ENCODE data around the gene TEX19. TPM values are rescaled to one million over a fixed set of nuclear protein-coding genes. Genes with fewer than 3 reads are reported as not detected.

The TEX19 gene
- total and polyA plus RNA-seq, 2 experiments from 2014 or later = 0.10 to 0.66 TPM

- Histone ChIP-seq H3K79me2 (replicated peaks; ENCODE audit: insufficient read depth) (no peaks in the 10 kb centered on the region), H3K27me3 (ENCODE audit: insufficient read depth) (no peaks in the 10 kb centered on the region), H3K27ac (ENCODE audit: low read depth) (no peak overlapping the region), H3K4me3 (no peak overlapping the region), H3K4me2 (no peak overlapping the region), H2AFZ (no peak overlapping the region), H3K36me3 (ENCODE audit: insufficient read depth) (no peaks in the 10 kb centered on the region), H3K4me1 (ENCODE audit: insufficient read depth) (no peaks in the 10 kb centered on the region), H4K20me1 (replicated peaks; ENCODE audit: insufficient read depth) (no peaks in the 10 kb centered on the region), H3F3A (replicated peaks; ENCODE audit: low read depth) (no peaks in the 10 kb centered on the region), H3K9me2 (ENCODE audit: insufficient read depth) (no peaks in the 10 kb centered on the region)
- Mint-ChIP-seq H3K36me3 (ENCODE audit: low read depth) (no peaks in the 10 kb centered on the region), H3K27me3 (ENCODE audit: insufficient read depth, low read depth, poor library complexity) (peaks cover 20% of the 10 kb centered on the region), H3K9me3 (no peaks in the 10 kb centered on the region; the same call in 2 of the 3 replicates), H3K4me3 (no peak overlapping the region), H3K4me1 (peaks cover 6% of the 10 kb centered on the region), H3K27ac (no peak overlapping the region)
- no peak for TF ChIP-seq CREB1 (CRISPR knock-in tag; IDR thresholded peaks at IDR 0.05; ENCODE audit: low read depth)
- no peak for TF ChIP-seq EZH2 (IDR thresholded peaks at IDR 0.05; ENCODE audit: low read depth, unreplicated experiment)
- no peak for TF ChIP-seq NANOG (IDR thresholded peaks at IDR 0.05; ENCODE audit: borderline replicate concordance)
- TF ChIP-seq, protein P1, sequence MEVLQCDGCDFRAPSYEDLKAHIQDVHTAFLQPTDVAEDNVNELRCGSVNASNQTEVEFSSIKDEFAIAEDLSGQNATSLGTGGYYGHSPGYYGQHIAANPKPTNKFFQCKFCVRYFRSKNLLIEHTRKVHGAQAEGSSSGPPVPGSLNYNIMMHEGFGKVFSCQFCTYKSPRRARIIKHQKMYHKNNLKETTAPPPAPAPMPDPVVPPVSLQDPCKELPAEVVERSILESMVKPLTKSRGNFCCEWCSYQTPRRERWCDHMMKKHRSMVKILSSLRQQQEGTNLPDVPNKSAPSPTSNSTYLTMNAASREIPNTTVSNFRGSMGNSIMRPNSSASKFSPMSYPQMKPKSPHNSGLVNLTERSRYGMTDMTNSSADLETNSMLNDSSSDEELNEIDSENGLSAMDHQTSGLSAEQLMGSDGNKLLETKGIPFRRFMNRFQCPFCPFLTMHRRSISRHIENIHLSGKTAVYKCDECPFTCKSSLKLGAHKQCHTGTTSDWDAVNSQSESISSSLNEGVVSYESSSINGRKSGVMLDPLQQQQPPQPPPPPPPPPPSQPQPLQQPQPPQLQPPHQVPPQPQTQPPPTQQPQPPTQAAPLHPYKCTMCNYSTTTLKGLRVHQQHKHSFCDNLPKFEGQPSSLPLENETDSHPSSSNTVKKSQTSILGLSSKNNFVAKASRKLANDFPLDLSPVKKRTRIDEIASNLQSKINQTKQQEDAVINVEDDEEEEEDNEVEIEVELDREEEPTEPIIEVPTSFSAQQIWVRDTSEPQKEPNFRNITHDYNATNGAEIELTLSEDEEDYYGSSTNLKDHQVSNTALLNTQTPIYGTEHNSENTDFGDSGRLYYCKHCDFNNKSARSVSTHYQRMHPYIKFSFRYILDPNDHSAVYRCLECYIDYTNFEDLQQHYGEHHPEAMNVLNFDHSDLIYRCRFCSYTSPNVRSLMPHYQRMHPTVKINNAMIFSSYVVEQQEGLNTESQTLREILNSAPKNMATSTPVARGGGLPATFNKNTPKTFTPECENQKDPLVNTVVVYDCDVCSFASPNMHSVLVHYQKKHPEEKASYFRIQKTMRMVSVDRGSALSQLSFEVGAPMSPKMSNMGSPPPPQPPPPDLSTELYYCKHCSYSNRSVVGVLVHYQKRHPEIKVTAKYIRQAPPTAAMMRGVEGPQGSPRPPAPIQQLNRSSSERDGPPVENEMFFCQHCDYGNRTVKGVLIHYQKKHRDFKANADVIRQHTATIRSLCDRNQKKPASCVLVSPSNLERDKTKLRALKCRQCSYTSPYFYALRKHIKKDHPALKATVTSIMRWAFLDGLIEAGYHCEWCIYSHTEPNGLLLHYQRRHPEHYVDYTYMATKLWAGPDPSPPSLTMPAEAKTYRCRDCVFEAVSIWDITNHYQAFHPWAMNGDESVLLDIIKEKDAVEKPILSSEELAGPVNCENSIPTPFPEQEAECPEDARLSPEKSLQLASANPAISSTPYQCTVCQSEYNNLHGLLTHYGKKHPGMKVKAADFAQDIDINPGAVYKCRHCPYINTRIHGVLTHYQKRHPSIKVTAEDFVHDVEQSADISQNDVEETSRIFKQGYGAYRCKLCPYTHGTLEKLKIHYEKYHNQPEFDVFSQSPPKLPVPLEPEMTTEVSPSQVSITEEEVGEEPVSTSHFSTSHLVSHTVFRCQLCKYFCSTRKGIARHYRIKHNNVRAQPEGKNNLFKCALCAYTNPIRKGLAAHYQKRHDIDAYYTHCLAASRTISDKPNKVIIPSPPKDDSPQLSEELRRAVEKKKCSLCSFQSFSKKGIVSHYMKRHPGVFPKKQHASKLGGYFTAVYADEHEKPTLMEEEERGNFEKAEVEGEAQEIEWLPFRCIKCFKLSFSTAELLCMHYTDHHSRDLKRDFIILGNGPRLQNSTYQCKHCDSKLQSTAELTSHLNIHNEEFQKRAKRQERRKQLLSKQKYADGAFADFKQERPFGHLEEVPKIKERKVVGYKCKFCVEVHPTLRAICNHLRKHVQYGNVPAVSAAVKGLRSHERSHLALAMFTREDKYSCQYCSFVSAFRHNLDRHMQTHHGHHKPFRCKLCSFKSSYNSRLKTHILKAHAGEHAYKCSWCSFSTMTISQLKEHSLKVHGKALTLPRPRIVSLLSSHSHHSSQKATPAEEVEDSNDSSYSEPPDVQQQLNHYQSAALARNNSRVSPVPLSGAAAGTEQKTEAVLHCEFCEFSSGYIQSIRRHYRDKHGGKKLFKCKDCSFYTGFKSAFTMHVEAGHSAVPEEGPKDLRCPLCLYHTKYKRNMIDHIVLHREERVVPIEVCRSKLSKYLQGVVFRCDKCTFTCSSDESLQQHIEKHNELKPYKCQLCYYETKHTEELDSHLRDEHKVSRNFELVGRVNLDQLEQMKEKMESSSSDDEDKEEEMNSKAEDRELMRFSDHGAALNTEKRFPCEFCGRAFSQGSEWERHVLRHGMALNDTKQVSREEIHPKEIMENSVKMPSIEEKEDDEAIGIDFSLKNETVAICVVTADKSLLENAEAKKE (CRISPR knock-in tag; IDR thresholded peaks at IDR 0.05) = no peak
- DNase-seq (ENCODE audit: low spot score) = no peak
- ATAC-seq = no peak
Observed at GRCh38 chr17:82382933-82383255, 23.8 kb downstream of the TEX19 start.

DNA sequence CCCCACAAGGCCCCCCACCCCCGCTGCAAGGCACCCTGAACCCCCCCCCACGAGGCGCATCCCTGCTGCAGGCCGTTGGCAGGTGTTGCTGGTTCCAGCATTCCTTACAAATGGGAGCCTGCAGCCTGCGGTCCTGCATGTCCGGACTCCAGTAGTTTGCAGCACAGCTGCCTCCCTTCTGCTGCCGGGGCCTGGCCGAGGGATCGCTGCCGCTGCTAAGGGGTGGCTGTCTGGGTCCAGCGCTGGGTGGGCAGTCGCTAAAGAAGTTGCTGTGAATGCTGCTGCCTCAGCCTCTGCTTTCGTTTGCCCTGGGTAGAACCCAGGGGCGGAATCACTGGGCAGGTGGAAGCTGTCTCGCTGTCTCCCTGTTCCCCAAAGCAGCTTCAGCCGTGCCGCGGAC is 24.4 kb downstream of the TEX19 start:
- no peak for ATAC-seq
- Histone ChIP-seq H3K27ac (ENCODE audit: low read depth) (no peak overlapping the region), H3K36me3 (ENCODE audit: insufficient read depth) (no peaks in the 10 kb centered on the region), H3K4me2 (no peak overlapping the region), H3K79me2 (replicated peaks; ENCODE audit: insufficient read depth) (no peaks in the 10 kb centered on the region), H3K4me1 (ENCODE audit: insufficient read depth) (no peaks in the 10 kb centered on the region), H3K9me2 (ENCODE audit: insufficient read depth) (no peaks in the 10 kb centered on the region), H3F3A (replicated peaks; ENCODE audit: low read depth) (no peaks in the 10 kb centered on the region), H3K4me3 (no peak overlapping the region), H2AFZ (no peak overlapping the region), H3K27me3 (ENCODE audit: insufficient read depth) (no peaks in the 10 kb centered on the region), H4K20me1 (replicated peaks; ENCODE audit: insufficient read depth) (no peaks in the 10 kb centered on the region)
- Mint-ChIP-seq H3K4me1 (peaks cover 6% of the 10 kb centered on the region), H3K9me3 (no peaks in the 10 kb centered on the region; the same call in 2 of the 3 replicates), H3K36me3 (ENCODE audit: low read depth) (no peaks in the 10 kb centered on the region), H3K27me3 (ENCODE audit: insufficient read depth, low read depth, poor library complexity) (peaks cover 20% of the 10 kb centered on the region), H3K27ac (no peak overlapping the region), H3K4me3 (no peak overlapping the region)
- DNase-seq (ENCODE audit: low spot score) = no peak
- TF ChIP-seq NANOG (IDR thresholded peaks at IDR 0.05; ENCODE audit: borderline replicate concordance) (no peak), EZH2phosphoT487 (IDR thresholded peaks at IDR 0.05; ENCODE audit: unreplicated experiment) (no peak), STAT1 (IDR thresholded peaks at IDR 0.05; ENCODE audit: unreplicated experiment) (no peak), POLR2AphosphoS5 (IDR thresholded peaks at IDR 0.05; ENCODE audit: low read depth) (no peak), ZNF114 (CRISPR knock-in tag; IDR thresholded peaks at IDR 0.05) (no peak)
- TF ChIP-seq, protein P2, sequence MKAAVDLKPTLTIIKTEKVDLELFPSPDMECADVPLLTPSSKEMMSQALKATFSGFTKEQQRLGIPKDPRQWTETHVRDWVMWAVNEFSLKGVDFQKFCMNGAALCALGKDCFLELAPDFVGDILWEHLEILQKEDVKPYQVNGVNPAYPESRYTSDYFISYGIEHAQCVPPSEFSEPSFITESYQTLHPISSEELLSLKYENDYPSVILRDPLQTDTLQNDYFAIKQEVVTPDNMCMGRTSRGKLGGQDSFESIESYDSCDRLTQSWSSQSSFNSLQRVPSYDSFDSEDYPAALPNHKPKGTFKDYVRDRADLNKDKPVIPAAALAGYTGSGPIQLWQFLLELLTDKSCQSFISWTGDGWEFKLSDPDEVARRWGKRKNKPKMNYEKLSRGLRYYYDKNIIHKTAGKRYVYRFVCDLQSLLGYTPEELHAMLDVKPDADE (IDR thresholded peaks at IDR 0.05) = no peak
- TF ChIP-seq, protein P3, sequence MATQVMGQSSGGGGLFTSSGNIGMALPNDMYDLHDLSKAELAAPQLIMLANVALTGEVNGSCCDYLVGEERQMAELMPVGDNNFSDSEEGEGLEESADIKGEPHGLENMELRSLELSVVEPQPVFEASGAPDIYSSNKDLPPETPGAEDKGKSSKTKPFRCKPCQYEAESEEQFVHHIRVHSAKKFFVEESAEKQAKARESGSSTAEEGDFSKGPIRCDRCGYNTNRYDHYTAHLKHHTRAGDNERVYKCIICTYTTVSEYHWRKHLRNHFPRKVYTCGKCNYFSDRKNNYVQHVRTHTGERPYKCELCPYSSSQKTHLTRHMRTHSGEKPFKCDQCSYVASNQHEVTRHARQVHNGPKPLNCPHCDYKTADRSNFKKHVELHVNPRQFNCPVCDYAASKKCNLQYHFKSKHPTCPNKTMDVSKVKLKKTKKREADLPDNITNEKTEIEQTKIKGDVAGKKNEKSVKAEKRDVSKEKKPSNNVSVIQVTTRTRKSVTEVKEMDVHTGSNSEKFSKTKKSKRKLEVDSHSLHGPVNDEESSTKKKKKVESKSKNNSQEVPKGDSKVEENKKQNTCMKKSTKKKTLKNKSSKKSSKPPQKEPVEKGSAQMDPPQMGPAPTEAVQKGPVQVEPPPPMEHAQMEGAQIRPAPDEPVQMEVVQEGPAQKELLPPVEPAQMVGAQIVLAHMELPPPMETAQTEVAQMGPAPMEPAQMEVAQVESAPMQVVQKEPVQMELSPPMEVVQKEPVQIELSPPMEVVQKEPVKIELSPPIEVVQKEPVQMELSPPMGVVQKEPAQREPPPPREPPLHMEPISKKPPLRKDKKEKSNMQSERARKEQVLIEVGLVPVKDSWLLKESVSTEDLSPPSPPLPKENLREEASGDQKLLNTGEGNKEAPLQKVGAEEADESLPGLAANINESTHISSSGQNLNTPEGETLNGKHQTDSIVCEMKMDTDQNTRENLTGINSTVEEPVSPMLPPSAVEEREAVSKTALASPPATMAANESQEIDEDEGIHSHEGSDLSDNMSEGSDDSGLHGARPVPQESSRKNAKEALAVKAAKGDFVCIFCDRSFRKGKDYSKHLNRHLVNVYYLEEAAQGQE (IDR thresholded peaks at IDR 0.05; ENCODE audit: unreplicated experiment) = no peak

All from GM23338 (cell line).